Thyroid gland (tissue), 4 donors: ENCODE measurements around the gene CSTPP1. TPM values are rescaled to one million over a fixed set of nuclear protein-coding genes. Genes with fewer than 3 reads are reported as not detected.
"Not testable (repeated sequence)": the region's sequence is repeated elsewhere in the genome, so short reads cannot be mapped to it uniquely, and the experiment has no call there.

ENCODE experiments used
- DNase-seq, 2 donors: peaks; one replicate each; pipeline ENCODE4 v3.0.0-alpha.2; 2019
- H3K27ac ChIP-seq, 3 donors: fragments of 200-600 bp; sonication (generic); 1 replicate in 2 of 3; 2 replicates in 1 of 3; pipeline ENCODE4 v1.5.1; 2016 to 2019; ENCODE audit warnings: mild to moderate bottlenecking in 1 of 3, moderate library complexity in 1 of 3
- H3K27me3 ChIP-seq: fragments of 200-600 bp; sonication (generic); one replicate; pipeline ENCODE4 v1.5.1; 2019
- H3K36me3 ChIP-seq, 2 donors: fragments of 200-600 bp; sonication (generic); one replicate each; pipeline ENCODE4 v1.5.1; 2016 to 2019
- H3K4me1 ChIP-seq, 2 donors: fragments of 200-600 bp; sonication (generic); one replicate each; pipeline ENCODE4 v1.5.1; 2017 to 2019
- H3K4me3 ChIP-seq, 3 donors: fragments of 200-600 bp; sonication (generic); replicated peaks in 1 of 3; 1 replicate in 2 of 3; 2 replicates in 1 of 3; pipeline ENCODE4 v1.5.1; 2016; ENCODE audit warnings: mild to moderate bottlenecking in 1 of 3
- H3K9me3 ChIP-seq: fragments of 200-600 bp; sonication (generic); one replicate; pipeline ENCODE4 v1.5.1; 2017
- CTCF ChIP-seq, 6 experiments: fragments of 200-600 bp in 3 of 6; fragments of 450-650 bp in 3 of 6; sonication (generic) in 3 of 6; IDR thresholded peaks; one replicate each; pipeline ENCODE4 v1.5.1; 2016 to 2019; ENCODE audit warnings: antibody characterized with exemption in 6 of 6, mild to moderate bottlenecking in 2 of 6, inconsistent platforms in 1 of 6, moderate library complexity in 1 of 6
- POLR2A ChIP-seq, 2 donors: fragments of 450-650 bp; IDR thresholded peaks; one replicate each; pipeline ENCODE4 v1.6.1; 2017; ENCODE audit warnings: antibody characterized with exemption in 2 of 2, mild to moderate bottlenecking in 2 of 2, moderate library complexity in 1 of 2
- WGBS, 2 donors: methylation state at CpG; one replicate each; pipeline ENCODE4 v1.1.5; 2017; 5-methylcytosine and 5-hydroxymethylcytosine counted together
- intact Hi-C: fragments of 100-400 bp; cut with DNase I; formaldehyde crosslinking; loops from one replicate; pipeline ENCODE4 v1.15.1; 2023
- total RNA-seq, 4 donors: library from RNA; depleted of rRNA; stranded (reverse); fragments of >200 nt; gene quantifications; one replicate each; pipeline ENCODE4 v1.2.3, GENCODE V29; 2016

Gene CSTPP1
- total RNA-seq, 4 donors from 2014 or later: 29.4 to 65.8 (median 45.7) TPM

- Histone ChIP-seq H3K9me3 (no peaks in the 10 kb centered on the region), H3K36me3 (no peaks in the 10 kb centered on the region), H3K4me1 (peaks cover 12 to 19% of the 10 kb centered on the region in 2 donors), H3K4me3 (no peak overlapping the region), H3K27ac (no peak overlapping the region), H3K27me3 (no peaks in the 10 kb centered on the region)
- TF ChIP-seq POLR2A (IDR thresholded peaks at IDR 0.05): no peak
- no peak for TF ChIP-seq CTCF (IDR thresholded peaks at IDR 0.05)
- 88 to 96% methylated on average over 3 of the region's 3 CpGs for WGBS, 2 donors
- DNase-seq: no peak
- intact Hi-C loops: no loop called here
These were observed 173.2 kb downstream of the CSTPP1 start for GRCh38 chr11:47109727-47110246.

- Histone ChIP-seq H3K4me3 (no peak overlapping the region), H3K36me3 (no peaks in the 10 kb centered on the region), H3K27ac (no peak overlapping the region), H3K27me3 (no peaks in the 10 kb centered on the region), H3K9me3 (no peaks in the 10 kb centered on the region), H3K4me1 (peaks cover 12 to 16% of the 10 kb centered on the region in 2 donors)
- no peak for DNase-seq
- intact Hi-C loops: no loop called here
- TF ChIP-seq POLR2A (IDR thresholded peaks at IDR 0.05) (no peak), CTCF (IDR thresholded peaks at IDR 0.05) (no peak)
- 47 to 65% methylated on average over 8 of the region's 8 CpGs for WGBS, 2 donors
These were observed 174.8 kb downstream of the CSTPP1 start for GRCh38 chr11:47111318-47111804.

DNA sequence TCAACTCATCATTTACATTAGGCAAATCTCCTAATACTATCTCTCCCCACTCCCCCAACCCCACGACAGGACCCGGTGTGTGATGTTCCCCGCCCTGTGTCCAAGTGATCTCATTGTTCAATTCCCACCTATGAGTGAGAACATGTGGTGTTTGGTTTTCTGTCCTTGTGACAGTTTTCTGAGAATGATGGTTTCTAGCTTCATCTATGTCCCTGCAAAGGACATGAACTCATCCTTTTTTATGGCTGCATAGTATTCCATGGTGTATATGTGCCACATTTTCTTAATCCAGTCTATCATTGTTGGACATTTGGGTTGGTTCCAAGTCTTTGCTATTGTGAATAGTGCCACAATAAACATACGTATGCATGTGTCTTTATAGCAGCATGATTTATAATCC lies 176.4 kb downstream of the CSTPP1 start:
- 98 to 99% methylated on average over 3 of the region's 4 CpGs for WGBS, 2 donors
- H3K27ac ChIP-seq, H3K27me3 ChIP-seq, H3K4me1 ChIP-seq, H3K4me3 ChIP-seq, DNase-seq, H3K9me3 ChIP-seq, intact Hi-C loops, H3K36me3 ChIP-seq: not testable (repeated sequence)

DNA sequence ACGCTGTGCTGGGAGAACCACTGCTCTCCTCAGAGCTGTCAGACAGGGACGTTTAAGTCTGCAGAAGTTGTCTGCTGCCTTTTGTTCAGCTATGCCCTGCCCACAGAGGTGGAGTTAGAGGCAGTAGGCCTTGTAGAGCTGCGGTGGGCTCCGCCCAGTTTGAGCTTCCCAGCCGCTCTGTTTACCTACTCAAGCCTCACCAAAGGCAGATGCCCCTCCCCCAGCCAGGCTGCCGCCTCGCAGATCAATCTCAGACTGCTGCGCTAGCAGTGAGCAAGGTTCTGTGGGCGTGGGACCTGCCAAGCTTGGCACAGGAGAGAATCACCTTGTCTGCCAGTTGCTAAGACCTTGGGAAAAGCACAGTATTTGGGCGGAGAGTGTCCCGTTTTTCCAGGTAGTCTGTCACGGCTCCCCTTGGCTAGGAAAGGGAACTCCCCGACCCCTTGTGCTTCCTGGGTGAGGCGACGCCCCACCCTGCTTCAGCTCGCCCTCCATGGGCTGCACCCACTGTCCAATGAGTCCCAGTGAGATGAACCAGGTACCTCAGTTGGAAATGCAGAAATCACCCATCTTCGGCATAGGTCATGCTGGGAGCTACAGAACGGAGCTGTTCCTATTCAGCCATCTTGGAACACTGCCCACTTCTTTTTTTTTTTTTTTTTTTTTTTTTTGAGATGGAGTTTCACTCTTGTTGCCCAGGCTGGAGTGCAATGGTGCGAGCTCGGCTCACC lies 182.6 kb downstream of the CSTPP1 start:
- H3K9me3 ChIP-seq, H3K4me3 ChIP-seq, H3K4me1 ChIP-seq, H3K36me3 ChIP-seq, DNase-seq, H3K27ac ChIP-seq, H3K27me3 ChIP-seq, intact Hi-C loops: not testable (repeated sequence)
- WGBS, 2 donors: 89 to 92% methylated on average over 12 to 19 of the region's 20 CpGs

DNA sequence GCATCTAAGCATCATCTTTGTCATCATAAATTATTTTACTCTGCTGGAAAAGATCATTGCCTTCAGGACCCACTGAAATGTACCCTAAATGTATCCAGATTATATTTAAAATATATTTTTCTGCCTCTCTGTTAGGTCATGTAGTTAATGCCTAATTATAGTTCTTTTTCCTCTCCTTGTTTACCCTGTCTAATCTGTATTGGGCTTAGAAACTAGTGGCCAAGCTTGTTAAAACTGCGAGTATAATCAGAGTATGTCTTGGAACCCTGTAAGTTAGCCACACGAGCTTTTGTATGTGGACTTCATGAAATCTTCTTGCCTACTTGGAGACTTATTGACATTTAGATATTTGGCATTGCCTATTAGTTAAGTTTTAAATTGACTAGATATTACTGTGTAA lies 184.5 kb downstream of the CSTPP1 start:
- H3K27me3 ChIP-seq: no peaks in the 10 kb centered on the region
- H3K27ac ChIP-seq: no peak overlapping the region
- no peak for TF ChIP-seq POLR2A (IDR thresholded peaks at IDR 0.05)
- TF ChIP-seq CTCF (IDR thresholded peaks at IDR 0.05): no peak
- H3K4me1 ChIP-seq: no peaks in the 10 kb centered on the region
- intact Hi-C loops: no loop called here
- no peaks in the 10 kb centered on the region for H3K36me3 ChIP-seq
- WGBS, 2 donors: 96 to 97% methylated on average over 2 of the region's 2 CpGs
- no peak overlapping the region for H3K4me3 ChIP-seq
- H3K9me3 ChIP-seq: no peaks in the 10 kb centered on the region
- DNase-seq: no peak

DNA sequence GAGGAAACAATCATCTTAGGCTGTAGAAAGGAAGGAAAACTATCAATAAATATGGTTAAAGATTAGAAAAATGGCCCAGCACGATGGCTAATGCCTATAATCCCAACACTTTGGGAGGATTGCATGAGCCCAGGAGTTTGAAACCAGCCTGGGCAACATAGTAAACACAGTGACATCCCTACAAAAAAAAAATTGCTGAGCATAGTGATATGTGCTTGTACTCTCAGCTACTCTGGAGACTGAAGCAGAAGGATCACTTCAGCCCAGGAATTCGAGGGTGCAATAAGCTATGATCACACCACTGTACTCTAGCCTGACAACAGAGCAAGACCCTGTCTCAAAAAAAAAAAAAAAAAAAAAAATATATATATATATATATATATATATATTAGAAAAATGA lies 185.2 kb downstream of the CSTPP1 start:
- DNase-seq: no peak
- H3K27me3 ChIP-seq: no peaks in the 10 kb centered on the region
- no peaks in the 10 kb centered on the region for H3K36me3 ChIP-seq
- intact Hi-C loops: no loop called here
- no peaks in the 10 kb centered on the region for H3K4me1 ChIP-seq
- H3K9me3 ChIP-seq: no peaks in the 10 kb centered on the region
- H3K4me3 ChIP-seq: no peak overlapping the region
- no peak for TF ChIP-seq CTCF (IDR thresholded peaks at IDR 0.05)
- TF ChIP-seq POLR2A (IDR thresholded peaks at IDR 0.05): no peak
- 59 to 62% methylated on average over 2 of the region's 2 CpGs for WGBS, 2 donors
- no peak overlapping the region for H3K27ac ChIP-seq
